GM19238 (cell line): ENCODE data around the gene NCOA7.
"Not testable (repeated sequence)": the region's sequence is repeated elsewhere in the genome, so short reads cannot be mapped to it uniquely, and the experiment has no call there.

Experiments used
- DNase-seq: peaks from one replicate; pipeline ENCODE4 v3.0.0; 2011; ENCODE audit warnings: low spot score; ENCODE audit not compliant: insufficient read length

Gene NCOA7

GRCh38 chr6:125753218-125753936 is 37.4 kb upstream of the NCOA7 start:
- no peak for DNase-seq

- no peak for DNase-seq
Observed at GRCh38 chr6:125753937-125754259, 36.9 kb upstream of the NCOA7 start.

- no peak for DNase-seq
Observed at GRCh38 chr6:125754566-125754965, 36.2 kb upstream of the NCOA7 start.

- DNase-seq = no peak
Observed at GRCh38 chr6:125759184-125759902, 31.4 kb upstream of the NCOA7 start.

GRCh38 chr6:125759959-125760457 is 30.8 kb upstream of the NCOA7 start:
- no peak for DNase-seq

- DNase-seq = no peak
Observed at GRCh38 chr6:125764121-125764671, 26.6 kb upstream of the NCOA7 start.

DNA sequence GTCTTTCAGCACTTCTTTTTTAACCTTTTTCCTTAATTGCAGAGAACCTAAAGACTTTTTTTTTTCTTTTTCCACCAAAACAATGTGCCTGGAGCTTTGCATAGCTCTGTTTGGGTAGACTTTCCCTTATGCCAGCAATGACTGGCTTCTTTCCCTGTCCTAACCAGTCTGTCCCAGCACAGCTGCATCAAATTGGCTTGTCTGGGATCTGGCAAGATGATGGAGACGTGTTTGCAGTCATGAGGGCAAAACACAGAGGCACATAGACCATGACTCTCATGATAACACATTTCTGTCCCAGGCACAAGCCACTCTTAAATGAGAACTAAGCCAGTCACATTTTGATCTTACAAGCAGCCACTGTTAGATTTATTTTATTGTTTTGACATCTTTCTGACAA is 24.8 kb upstream of the NCOA7 start:
- no peak for DNase-seq

GRCh38 chr6:125766641-125767040 is 24.1 kb upstream of the NCOA7 start:
- no peak for DNase-seq

GRCh38 chr6:125769147-125769783 is 21.5 kb upstream of the NCOA7 start:
- DNase-seq = no peak

DNA sequence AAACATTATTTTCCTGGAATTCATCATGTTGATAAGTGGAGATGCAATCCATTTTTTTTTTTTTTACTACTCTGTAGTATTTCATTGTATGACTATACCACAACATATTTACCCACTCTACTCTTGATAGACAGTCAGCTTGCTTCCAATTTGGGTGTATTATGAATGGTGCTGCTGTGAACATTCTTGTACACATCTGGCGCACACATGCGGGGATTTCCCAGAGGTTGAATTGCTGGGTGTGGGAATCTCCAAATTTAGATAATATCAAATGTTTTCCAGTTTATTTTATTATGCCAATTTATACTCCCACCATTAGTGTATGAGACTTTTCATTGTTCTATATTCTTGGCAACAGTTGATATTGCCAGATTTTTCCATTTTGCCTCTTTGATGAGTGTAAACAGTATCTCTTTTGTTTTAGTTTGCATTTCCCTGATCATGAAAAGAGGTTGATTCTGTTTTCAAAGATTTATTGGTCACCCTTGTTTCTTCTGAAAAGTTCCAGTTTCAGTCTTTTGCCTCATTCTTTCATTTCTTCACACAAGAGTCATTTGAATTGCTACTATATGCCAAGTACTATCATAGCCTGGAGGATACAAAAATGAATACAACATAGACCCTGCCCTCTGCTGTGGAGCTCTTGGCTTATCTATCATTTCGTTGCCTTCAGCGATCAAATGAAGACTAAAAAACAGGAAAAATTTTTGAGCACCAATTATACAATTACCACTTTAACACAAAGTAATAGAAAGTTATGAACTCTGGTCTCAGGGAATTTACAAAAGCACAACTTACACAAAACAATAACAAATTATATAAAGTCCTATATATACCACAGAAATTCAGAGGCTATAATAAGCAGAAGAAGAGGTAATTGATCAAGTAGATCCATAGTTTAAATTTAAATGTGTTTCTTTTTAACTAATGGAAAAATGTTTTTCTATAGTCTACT is 17.1 kb upstream of the NCOA7 start:
- DNase-seq = no peak

GRCh38 chr6:125776107-125776826 is 14.5 kb upstream of the NCOA7 start:
- DNase-seq = not testable (repeated sequence)

DNA sequence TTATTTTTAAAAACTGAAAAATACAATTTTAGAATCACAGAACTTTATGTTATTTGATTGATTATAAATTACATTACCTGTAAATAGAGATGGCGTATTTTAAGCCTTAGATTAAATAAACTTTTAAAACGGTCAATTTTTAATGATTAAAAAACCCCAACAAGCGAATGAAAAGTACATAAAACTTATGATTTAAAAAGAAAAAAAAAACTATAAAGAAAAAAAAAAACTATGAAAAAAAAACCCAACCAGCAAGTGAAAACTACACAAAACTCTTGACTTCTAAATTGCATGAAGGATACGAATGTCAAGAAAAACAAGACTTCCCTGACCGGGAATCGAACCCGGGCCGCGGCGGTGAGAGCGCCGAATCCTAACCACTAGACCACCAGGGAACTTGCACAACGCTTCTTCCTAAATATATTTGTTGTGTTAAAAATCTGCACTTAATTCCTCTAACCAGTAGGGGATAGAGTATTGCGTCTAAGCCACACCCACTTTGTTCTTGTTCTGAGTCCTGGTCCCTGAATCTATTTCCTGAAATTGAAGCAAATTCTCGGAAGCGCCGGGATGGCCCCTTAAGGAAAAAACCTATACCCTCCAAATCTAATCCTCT is 10.7 kb upstream of the NCOA7 start:
- DNase-seq = peak; percentile 60

DNA sequence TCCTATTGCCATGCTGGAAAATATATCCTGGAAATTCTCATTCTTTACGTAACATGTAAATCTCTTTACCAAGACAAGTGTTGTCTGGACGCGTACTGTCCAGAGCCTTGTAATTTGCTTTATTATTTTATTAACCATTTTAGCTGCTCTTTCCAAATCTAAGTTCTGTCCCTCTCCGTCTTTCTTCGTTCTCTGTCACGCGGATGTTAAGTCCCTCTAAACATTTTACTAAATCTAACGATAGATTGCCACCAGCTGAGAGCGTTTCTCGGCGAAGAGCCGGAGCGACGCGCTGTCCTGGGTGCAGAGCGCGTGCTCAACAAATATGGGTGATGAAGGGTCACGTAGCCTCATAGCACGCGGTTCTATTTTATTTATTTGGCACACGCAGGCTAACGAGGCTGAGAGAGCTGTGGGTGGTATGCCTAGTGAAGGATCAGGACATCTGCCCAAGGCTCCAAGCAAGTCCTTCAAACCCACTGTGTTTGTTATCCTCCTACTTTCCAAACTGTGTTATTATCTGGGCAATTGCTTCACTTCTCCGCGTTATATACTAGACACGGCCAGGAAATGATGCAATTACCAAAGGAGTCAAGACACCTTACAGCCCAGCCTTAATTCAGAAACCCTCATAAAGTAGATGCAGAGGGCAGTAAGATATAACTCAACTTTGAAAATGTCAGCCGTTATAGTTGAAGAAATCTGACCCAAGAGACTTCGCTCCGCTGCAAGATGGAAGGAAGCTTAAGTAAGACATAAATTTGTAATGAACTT is 10.0 kb upstream of the NCOA7 start:
- DNase-seq = peak; percentile 29

DNA sequence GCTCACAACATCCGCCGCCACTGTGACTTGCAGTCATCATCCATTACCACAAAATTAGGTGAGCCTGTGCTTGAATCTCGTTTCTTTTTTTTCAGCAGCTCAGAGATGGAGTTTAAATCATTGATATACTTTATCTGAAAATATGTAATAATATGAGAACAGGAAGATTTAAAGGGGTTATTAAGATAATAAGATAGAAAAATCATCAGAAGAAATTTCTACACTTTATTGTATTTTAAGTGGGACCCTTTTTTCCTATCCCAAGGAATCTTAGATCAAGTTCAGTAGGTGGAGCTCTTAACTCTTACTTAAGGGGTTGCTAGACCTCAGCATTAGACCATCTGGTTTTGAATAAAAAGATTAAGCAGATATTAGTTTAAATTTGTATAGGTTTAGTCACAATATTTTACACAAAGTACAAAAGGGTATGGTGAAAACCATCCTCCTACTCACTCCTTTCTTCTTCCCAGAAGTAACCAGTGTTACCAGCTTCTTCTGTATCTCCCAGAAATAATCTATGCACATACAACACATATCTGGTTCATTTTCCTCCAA is 9.4 kb upstream of the NCOA7 start:
- DNase-seq = no peak

DNA sequence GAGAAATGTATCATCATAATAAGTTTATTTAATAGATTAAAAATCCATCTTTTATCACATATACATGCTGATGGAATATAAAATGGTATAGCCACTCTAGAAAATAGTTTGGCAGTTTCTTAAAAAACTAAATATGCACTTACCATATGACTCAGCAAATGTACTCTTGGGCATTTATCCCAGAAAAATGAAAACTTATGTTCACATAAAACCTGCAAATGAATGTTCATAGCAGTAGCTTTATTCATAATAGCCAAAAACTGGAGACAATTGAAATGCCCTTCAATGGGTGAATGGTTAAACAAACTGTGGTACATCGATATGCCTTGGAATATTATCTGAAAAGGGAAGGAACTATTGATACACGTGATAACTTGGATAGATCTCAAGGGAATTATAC is 6.4 kb upstream of the NCOA7 start:
- DNase-seq = no peak

GRCh38 chr6:125787791-125788190 is 3.0 kb upstream of the NCOA7 start:
- no peak for DNase-seq

DNA sequence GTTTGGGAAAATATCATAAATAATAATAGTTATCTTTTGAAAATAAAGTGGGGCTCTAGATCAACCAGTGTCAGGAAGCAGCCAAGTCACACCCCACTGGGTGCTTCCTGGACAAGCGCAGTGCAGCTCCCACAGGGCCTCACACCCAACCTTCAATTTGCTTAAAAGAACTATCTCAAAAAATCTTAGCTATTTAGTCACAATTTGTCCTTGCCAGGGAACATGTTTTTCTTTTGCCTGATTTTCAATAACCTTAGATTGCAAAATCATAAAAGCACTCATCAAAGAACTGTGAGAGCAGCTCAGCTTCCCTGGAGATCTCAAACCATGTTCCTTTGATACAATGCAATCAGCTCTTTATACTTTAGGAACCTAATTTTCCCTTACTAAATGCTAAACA is 1.6 kb upstream of the NCOA7 start:
- no peak for DNase-seq

GRCh38 chr6:125789576-125790357 is 993 bp upstream of the NCOA7 start:
- no peak for DNase-seq
